Tibial artery (tissue), 4 donors: Measurements from ENCODE around the gene C3.

Experiments
- DNase-seq, 2 donors: peaks; one replicate each; pipeline ENCODE4 v3.0.0-alpha.2; 2019
- H3K27ac ChIP-seq, 2 donors: fragments of 200-600 bp; sonication (generic) in 1 of 2; 1 replicate in 1 of 2; 2 replicates in 1 of 2; pipeline ENCODE4 v1.5.1; 2018 to 2019; ENCODE audit warnings: mild to moderate bottlenecking in 1 of 2
- H3K27me3 ChIP-seq, 2 donors: fragments of 200-600 bp; sonication (generic) in 1 of 2; one replicate each; pipeline versions ENCODE4 v1.5.1 to v1.6.0; 2016 to 2019
- H3K36me3 ChIP-seq, 3 donors: fragments of 200-600 bp; sonication (generic) in 2 of 3; one replicate each; pipeline ENCODE4 v1.5.1; 2016 to 2019; ENCODE audit warnings: mild to moderate bottlenecking in 2 of 3
- H3K4me1 ChIP-seq, 4 donors: fragments of 200-600 bp; sonication (generic) in 2 of 4; 1 replicate in 3 of 4; 2 replicates in 1 of 4; pipeline ENCODE4 v1.5.1; 2016 to 2019
- H3K4me3 ChIP-seq, 2 donors: fragments of 200-600 bp; sonication (generic) in 1 of 2; 1 replicate in 1 of 2; 2 replicates in 1 of 2; pipeline ENCODE4 v1.5.1; 2018 to 2019; ENCODE audit warnings: mild to moderate bottlenecking in 2 of 2
- H3K9me3 ChIP-seq, 3 donors: fragments of 200-600 bp; sonication (generic) in 1 of 3; one replicate each; pipeline ENCODE4 v1.5.1; 2016 to 2019
- intact Hi-C: fragments of 100-400 bp; cut with DNase I; formaldehyde crosslinking; loops from one replicate; pipeline ENCODE4 v1.15.0; 2023; ENCODE audit warnings: low total_unique reads
- TF ChIP-seq, protein P1 (sequence below), 2 experiments: fragments of 200-600 bp in 1 of 2; fragments of 450-650 bp in 1 of 2; IDR thresholded peaks; one replicate each; pipeline ENCODE4 v1.5.1; 2017 to 2019; ENCODE audit warnings: antibody characterized with exemption in 2 of 2, mild to moderate bottlenecking in 1 of 2, moderate library complexity in 1 of 2

C3 gene

DNA sequence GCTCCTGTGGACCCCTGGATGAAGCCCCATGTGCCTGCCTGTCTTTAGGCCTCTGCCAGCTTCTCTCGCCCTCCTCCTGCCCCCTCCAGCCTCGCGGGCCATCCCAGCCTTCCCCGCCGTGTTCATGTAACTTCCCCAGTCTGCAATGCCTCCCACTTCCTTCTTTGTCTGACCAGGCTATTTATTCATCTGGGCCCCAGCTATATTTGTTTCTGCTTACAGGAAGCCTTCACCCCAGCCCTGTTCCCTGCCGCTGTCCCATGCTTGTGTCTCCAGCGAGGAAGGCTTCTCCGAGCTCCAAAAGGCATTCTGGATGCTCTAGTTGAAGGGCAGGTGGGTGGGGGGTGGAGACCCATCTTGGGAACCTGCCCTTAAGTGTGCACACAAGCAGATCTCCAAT, 7.9 kb upstream of the C3 start:
- no peaks in the 10 kb centered on the region for H3K27me3 ChIP-seq
- intact Hi-C loops, result no loop called here
- TF ChIP-seq, protein P1, sequence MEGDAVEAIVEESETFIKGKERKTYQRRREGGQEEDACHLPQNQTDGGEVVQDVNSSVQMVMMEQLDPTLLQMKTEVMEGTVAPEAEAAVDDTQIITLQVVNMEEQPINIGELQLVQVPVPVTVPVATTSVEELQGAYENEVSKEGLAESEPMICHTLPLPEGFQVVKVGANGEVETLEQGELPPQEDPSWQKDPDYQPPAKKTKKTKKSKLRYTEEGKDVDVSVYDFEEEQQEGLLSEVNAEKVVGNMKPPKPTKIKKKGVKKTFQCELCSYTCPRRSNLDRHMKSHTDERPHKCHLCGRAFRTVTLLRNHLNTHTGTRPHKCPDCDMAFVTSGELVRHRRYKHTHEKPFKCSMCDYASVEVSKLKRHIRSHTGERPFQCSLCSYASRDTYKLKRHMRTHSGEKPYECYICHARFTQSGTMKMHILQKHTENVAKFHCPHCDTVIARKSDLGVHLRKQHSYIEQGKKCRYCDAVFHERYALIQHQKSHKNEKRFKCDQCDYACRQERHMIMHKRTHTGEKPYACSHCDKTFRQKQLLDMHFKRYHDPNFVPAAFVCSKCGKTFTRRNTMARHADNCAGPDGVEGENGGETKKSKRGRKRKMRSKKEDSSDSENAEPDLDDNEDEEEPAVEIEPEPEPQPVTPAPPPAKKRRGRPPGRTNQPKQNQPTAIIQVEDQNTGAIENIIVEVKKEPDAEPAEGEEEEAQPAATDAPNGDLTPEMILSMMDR (IDR thresholded peaks at IDR 0.05), result no peak
- peak in 1 of 2 donors; percentile 47 for DNase-seq
- peaks cover 0 to 2% (median 0%) of the 10 kb centered on the region in 4 donors for H3K4me1 ChIP-seq
- no peaks in the 10 kb centered on the region for H3K9me3 ChIP-seq
- peaks cover 14 to 37% (median 30%) of the 10 kb centered on the region in 3 donors for H3K36me3 ChIP-seq
- no peak overlapping the region for H3K4me3 ChIP-seq
- H3K27ac ChIP-seq, result no peak overlapping the region

DNA sequence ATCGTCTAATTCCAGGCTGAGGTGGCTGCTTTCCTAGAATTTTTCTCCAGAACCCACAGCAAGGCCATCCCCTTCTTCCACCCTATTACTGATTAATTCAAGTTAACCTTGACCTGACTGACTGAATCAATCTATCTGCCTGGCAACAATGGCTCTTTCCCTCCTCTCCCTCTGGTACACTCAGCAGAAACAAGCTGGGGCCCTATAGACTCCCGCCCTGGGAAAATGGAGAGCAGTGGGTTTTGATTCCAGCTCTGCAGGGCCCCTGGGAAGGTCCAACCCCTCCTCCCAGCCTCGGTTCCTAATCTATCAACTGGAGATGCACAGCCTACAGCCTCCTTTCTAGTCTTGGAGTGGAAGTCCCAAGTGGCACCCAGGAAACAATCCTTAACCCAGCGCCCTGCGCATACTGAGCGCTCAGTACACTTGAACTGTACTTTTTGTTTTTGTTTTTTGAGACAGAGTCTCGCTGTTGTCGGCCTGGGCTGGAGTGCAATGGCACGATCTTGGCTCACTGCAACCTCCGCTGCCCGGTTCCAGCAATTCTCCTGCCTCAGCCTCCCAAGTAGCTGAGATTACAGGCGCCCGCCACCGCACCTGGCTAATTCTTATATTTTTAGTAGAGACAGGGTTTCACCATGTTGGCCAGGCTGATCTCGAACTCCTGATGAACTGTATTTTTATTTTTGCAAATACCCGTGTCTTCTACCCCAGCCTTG, 5.2 kb upstream of the C3 start:
- Histone ChIP-seq H3K27ac (no peak overlapping the region), H3K4me1 (peaks cover 0 to 7% (median 2%) of the 10 kb centered on the region in 4 donors), H3K27me3 (no peaks in the 10 kb centered on the region), H3K9me3 (no peaks in the 10 kb centered on the region), H3K4me3 (no peak overlapping the region), H3K36me3 (peaks cover 0 to 10% (median 4%) of the 10 kb centered on the region in 3 donors)
- DNase-seq, result no peak
- TF ChIP-seq, protein P1 (IDR thresholded peaks at IDR 0.05), result no peak
- intact Hi-C loops, result no loop called here

DNA sequence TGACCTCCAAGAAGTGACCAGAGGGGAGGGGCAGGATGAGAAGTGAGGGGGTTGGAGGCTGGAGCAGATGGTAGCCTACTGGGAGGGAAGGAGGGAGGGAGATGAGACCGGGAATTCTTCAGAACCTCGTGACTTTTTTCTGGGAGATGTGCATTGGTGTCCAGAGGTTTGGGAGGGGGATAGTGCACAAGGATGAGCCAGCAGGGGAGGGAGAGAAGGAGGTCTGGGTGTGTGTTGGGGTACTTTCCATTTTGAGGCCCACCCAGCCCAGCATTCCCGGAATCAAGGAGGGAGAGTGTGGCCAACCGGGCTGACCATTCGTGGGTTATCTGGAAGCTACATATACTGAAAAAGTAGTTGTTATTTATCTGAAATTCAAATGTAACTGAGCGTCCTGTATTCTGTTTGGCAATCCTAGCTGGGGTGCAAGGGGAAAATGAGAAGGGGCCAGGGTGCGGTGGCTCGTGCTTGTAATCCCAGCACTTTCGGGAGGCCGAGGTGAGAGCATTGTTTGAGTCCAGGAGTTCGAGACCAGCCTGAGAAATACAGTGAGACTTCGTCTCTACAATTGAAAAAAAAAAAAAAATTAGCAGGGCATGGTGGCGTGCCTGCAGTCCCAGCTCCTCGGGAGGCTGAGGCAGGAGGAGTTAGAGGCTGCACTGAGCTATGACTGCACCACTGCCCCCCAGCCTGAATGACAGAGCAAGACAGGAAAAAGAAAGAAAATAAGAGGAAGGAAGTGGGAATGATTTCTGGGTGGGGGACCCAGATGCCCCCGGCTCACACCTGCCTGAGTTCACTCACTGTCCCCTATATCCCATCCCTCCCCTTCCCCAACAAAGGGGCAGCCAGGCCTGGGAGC, 4.4 kb upstream of the C3 start:
- no peaks in the 10 kb centered on the region for H3K27me3 ChIP-seq
- peaks cover 0 to 7% (median 2%) of the 10 kb centered on the region in 4 donors for H3K4me1 ChIP-seq
- no peak overlapping the region for H3K27ac ChIP-seq
- DNase-seq, result no peak
- TF ChIP-seq, protein P1 (IDR thresholded peaks at IDR 0.05), result no peak
- intact Hi-C loops, result no loop called here
- no peaks in the 10 kb centered on the region for H3K9me3 ChIP-seq
- H3K4me3 ChIP-seq, result no peak overlapping the region
- peaks cover 0 to 5% (median 0%) of the 10 kb centered on the region in 3 donors for H3K36me3 ChIP-seq

DNA sequence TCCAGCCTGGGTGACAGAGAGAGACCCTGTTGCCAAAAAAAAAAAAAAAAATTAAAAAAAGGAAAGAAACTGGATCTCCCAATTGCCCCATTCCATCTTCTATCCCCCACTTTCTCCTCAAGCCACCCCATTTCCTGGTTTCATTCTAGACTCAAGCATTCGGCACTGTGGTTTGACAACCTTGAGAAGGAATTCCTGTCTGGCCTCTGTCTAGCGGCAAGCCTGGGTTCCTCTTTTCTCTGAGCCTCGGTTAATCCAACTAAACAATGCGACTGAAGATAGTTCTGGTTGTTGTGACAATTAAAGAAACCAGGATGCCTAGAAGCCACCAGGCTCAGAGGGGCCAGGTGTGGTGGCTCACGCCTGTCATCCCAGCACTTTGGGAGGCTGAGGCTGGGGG, 3.3 kb upstream of the C3 start:
- Histone ChIP-seq H3K4me3 (no peak overlapping the region), H3K36me3 (no peaks in the 10 kb centered on the region), H3K4me1 (peaks cover 0 to 7% (median 2%) of the 10 kb centered on the region in 4 donors), H3K9me3 (no peaks in the 10 kb centered on the region), H3K27ac (no peak overlapping the region), H3K27me3 (peaks cover 0 to 6% of the 10 kb centered on the region in 2 donors)
- intact Hi-C loops, result no loop called here
- DNase-seq, result no peak
- TF ChIP-seq, protein P1 (IDR thresholded peaks at IDR 0.05), result no peak

DNA sequence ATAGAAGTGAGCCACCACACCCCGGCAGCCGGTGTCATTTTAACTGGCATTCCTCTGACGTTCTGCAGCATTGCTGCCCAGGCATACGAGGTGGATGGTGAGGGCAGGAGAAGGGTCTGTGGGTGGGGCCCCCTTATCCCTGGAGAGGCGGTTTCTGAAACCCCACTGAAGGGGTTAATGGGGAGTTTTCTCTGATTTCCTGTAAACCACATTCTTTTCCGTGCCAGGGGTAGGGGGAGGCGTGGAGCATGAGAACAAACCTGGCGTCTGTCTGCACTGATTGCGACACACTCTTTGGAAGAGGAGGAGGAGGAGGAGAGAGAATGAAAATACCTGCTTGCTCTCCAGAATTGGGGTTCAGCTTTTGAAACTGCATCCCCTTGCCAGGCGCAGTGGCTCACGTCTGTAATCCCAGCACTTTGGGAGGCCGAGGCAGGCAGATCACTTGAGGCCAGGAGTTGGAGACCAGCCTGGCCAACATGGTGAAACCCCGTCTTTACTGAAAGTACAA, 2.7 kb upstream of the C3 start:
- intact Hi-C loops, result no loop called here
- Histone ChIP-seq H3K27ac (no peak overlapping the region), H3K36me3 (no peaks in the 10 kb centered on the region), H3K4me3 (no peak overlapping the region), H3K9me3 (no peaks in the 10 kb centered on the region), H3K4me1 (peaks cover 0 to 7% (median 2%) of the 10 kb centered on the region in 4 donors), H3K27me3 (peaks cover 0 to 7% of the 10 kb centered on the region in 2 donors)
- peak in 1 of 2 donors; percentile 66 for DNase-seq
- TF ChIP-seq, protein P1 (IDR thresholded peaks at IDR 0.05), result no peak
